NCI-H748 (cell line): ENCODE measurements around the gene MLPH.
"Not testable (repeated sequence)": the region's sequence is repeated elsewhere in the genome, so short reads cannot be mapped to it uniquely, and the experiment has no call there.

Experiments used
- DNase-seq: peaks from one replicate; lab custom pipeline; 2025; ENCODE audit not compliant: unreplicated experiment; lab: John Stamatoyannopoulos, UW

Gene MLPH

GRCh38 chr2:237456200-237456843, 30.7 kb upstream of the MLPH start:
- DNase-seq: peak; percentile 57

GRCh38 chr2:237457388-237457941, 29.6 kb upstream of the MLPH start:
- DNase-seq: no peak

GRCh38 chr2:237458519-237458918, 28.5 kb upstream of the MLPH start:
- no peak for DNase-seq

- no peak for DNase-seq
These were observed 27.8 kb upstream of the MLPH start for GRCh38 chr2:237459226-237459625.

- no peak for DNase-seq
These were observed 27.3 kb upstream of the MLPH start for GRCh38 chr2:237459741-237460174.

- DNase-seq: no peak
These were observed 22.2 kb upstream of the MLPH start for GRCh38 chr2:237464757-237465391.

GRCh38 chr2:237465515-237466148, 21.4 kb upstream of the MLPH start:
- DNase-seq: no peak

- no peak for DNase-seq
These were observed 20.8 kb upstream of the MLPH start for GRCh38 chr2:237466211-237466610.

- DNase-seq: no peak
These were observed 19.4 kb upstream of the MLPH start for GRCh38 chr2:237467447-237468179.

GRCh38 chr2:237469410-237469809, 17.6 kb upstream of the MLPH start:
- DNase-seq: not testable (repeated sequence)

GRCh38 chr2:237469849-237470248, 17.2 kb upstream of the MLPH start:
- DNase-seq: no peak

GRCh38 chr2:237470914-237471313, 16.1 kb upstream of the MLPH start:
- DNase-seq: no peak

GRCh38 chr2:237471438-237472186, 15.4 kb upstream of the MLPH start:
- peak; percentile 53 for DNase-seq

- no peak for DNase-seq
These were observed 14.8 kb upstream of the MLPH start for GRCh38 chr2:237472187-237472712.

- DNase-seq: no peak
These were observed 13.9 kb upstream of the MLPH start for GRCh38 chr2:237472909-237473877.

- no peak for DNase-seq
These were observed 13.1 kb upstream of the MLPH start for GRCh38 chr2:237473878-237474441.

- no peak for DNase-seq
These were observed 12.6 kb upstream of the MLPH start for GRCh38 chr2:237474442-237474911.

- peak; percentile 81 for DNase-seq
These were observed 11.9 kb upstream of the MLPH start for GRCh38 chr2:237474931-237475703.
